NCI-H2196 (cell line): Measurements from ENCODE around the gene HOXC11.

Experiments
- DNase-seq: peaks from one replicate; lab custom pipeline; 2025; ENCODE audit not compliant: unreplicated experiment; lab: John Stamatoyannopoulos, UW

The HOXC11 gene

DNA sequence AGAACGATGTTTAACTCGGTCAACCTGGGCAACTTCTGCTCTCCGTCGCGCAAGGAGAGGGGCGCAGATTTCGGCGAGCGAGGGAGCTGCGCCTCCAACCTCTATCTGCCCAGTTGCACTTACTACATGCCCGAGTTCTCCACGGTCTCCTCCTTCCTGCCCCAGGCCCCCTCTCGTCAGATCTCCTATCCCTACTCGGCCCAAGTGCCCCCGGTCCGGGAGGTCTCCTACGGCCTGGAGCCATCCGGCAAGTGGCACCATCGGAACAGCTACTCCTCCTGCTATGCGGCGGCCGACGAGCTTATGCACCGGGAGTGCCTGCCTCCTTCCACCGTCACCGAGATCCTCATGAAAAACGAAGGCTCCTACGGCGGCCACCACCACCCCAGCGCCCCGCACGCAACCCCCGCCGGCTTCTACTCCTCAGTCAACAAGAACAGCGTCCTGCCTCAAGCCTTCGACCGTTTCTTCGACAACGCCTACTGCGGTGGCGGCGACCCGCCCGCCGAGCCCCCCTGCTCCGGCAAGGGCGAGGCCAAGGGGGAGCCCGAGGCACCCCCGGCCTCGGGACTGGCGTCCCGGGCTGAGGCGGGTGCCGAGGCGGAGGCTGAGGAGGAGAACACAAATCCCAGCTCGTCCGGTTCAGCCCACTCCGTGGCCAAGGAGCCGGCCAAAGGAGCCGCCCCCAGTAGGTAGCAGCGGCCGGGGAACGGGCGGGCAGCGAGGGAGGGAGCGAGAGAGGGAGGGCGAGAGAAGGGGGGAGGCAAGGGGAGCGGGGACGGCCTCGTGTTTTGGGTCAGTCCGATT, 513 bp downstream of the HOXC11 start:
- DNase-seq = no peak

DNA sequence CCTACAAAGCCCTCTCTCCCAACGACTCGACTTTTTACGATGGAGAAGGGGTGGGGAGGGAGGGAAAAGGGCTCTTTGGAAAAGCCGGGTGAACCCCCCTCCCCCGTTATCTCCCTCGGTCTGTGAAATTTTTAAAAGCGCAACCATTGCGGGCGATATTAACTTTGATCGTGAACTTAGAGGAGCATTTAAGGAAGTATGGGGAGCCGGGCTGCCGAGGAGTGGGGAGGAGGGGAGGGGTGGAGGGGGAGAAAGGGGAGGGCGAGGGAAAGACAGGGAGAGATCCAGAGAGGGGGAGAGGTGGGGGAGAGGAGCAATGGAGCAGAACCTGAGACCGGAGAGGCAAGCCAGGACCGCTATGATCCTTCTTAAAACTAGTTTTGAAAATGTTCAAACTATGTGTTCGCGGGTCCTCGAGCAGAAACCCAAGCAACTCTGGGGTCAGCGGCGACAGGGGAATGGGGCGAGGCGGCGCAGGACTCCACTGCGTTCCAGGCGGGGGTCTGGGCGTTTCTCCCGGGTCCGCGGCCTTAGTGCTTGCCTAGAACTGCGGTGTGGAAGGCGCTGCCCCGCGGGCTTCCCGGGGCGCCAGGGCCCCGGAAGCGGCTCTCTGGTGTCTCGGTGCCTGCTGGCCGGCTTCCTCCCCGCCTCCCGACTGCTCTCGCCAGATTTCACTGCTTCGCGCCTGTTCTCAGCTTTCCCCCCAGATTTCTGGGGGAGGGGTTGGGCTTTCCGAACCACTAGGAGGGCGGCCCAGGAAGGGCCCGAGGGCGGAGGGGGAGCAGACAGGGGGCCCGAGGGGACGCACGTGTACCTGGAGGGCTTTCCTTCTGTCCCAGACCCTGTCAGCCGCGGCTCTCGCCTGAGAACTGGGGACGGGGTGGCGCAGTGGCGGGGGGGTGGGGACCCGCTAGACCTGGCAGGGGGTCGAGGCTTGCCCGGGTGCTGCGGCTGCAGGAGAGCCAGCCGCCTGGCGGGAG, 1.4 kb downstream of the HOXC11 start, which contains the start of gene HOTAIR:
HOTAIR (minus strand) TSS at position 871 of the 980 bp plus-strand sequence.
- DNase-seq = peak; percentile 34

DNA sequence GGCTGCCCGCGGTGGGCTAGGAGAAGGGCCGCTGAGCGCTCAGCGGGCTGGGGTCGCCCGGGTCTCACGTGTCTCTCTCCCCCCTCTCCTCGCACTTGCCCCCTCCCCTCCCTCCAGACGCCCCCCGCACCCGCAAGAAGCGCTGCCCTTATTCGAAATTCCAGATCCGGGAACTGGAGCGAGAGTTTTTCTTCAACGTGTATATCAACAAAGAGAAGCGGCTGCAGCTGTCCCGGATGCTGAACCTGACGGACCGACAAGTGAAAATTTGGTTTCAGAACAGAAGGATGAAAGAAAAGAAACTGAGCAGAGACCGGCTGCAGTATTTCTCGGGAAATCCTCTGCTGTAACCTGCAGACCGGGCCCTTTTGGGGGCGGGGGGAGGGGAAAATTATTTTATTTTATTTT, 2.1 kb downstream of the HOXC11 start:
- no peak for DNase-seq

DNA sequence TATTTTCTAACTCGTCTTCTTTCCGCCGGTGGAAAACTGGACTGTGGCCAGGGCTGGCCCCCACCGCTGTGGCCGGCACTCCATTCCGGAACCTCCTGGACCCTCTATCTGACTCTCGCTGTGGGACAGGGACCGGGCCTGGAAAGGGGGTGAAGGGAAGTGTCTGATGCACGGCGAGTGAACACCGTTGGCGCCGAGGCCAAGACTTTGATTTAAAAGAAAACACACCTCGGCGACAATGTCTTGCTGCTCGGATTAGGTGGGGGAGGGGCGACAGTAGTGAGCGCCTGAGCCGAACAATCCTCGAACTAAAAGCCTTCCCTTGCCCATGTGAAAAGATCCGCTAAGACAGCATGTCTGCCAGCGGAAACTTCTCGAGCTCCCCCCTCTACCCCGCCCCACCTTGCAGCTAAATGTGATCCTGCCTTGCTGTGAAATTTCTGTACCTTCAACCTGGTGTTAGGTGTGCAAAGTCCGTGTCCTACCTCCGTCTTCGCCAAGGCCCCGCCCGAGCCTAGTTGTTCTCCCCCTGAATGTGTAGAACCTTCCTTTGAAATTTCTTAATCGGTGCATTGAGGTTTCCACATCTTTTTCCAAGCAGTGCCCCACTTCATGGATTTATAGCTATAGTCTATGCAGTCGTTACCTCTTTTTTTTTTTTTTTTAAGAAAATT, 2.7 kb downstream of the HOXC11 start:
- DNase-seq = no peak

DNA sequence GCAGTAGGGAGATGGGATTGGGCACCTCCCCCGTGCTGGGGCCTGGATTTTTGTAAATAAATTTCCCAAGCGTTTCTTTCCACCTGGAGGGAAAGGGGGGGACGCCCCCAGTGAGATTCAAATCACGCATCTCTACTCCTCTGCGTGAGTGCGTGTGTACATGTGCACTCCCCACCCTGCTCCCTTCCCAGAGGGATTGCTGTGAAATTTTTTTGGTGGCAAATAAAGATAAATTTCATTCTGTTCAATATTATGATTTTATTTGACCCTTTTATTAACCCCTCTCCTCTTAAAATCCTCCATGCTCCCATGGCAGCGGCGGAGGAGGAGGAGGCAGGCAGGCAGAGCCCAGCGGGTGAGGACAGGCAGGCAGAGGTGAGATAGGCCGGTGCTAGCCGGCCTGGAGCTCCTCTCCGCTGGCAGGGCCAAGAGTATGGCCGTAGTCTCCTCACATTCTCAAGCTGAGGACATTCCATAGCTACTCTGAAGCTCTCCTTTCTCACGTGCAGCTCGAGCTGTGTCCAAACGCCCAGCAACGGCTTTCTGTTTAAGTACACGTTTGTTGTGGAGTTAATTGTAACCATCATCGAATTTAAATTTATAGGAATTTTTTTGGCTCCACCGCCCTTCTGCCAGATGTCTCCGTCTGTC, 3.4 kb downstream of the HOXC11 start:
- no peak for DNase-seq

DNA sequence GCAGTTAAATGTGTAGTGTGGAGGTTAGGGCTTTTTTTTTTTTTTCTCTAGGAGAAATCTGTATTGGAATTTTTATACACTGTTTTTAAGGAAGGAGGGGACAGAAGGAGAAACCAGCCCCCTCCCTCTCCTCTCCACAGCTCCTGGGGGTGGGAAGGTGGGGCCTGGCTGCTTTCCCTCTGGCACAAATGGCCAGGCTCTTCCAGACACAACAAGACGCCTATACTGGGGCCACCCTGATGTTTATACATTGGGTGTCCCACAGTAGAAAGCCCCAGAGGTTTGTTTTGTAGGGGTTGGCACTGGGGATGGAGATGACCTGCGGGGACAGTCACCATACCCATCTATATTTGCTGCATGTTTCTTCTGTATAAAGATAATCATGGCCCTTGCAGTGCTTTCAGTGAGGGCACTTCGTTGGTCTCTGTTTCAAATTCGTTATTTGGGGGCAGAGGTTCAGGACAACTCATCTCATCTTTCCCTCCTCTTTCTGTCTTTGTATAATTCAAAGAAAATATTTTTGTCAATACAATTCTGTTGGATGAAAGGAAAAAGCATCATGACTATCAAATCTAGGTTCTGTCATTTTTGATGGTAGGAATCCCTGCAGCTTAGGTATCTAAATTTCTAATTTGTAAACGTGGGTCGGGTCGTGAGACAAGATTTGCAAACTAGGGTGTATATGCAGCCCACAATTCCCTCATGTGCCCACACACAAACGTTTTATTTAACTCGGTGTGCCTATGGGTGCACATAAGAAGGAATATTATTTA, 4.1 kb downstream of the HOXC11 start:
- no peak for DNase-seq

DNA sequence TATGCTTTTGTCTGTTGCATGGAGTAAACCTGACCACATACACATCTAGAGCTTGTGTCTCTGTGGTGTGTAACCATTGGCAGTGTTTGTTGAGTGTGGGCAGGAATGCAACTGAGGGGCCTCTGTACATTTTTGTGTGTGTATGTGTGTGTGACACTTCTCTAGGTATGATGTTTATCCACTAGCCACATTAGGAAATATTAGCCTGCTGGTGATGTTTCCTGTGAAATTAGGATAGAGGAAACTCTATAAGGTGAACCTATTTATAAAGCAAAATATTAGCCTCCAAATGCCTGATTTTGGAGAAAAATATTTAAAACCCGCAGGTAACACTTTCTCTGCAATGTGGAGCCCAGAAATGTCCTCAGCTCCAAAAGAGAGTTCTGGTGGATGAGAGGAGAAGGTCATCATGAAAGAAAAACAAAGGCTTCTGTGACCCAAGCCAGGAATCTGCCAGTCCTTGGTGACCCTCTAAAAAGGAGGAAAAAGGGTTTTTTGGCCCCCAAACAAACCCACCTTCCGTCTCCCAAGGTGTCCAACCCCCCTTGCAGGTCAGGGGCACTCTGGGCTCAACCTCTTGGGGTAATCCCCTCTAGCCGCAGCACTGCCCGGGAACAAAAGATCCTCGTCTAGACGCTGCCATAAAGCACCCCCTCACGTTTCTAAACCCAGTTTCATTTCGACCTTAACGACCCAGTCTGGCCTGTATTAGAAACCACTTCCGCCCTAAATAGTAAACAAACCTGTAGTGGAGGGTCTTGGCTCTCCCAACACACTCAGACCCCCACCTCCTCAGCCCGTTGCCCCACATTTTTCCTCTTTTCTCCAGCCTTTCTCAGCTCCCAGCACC, 4.9 kb downstream of the HOXC11 start:
- DNase-seq = no peak

DNA sequence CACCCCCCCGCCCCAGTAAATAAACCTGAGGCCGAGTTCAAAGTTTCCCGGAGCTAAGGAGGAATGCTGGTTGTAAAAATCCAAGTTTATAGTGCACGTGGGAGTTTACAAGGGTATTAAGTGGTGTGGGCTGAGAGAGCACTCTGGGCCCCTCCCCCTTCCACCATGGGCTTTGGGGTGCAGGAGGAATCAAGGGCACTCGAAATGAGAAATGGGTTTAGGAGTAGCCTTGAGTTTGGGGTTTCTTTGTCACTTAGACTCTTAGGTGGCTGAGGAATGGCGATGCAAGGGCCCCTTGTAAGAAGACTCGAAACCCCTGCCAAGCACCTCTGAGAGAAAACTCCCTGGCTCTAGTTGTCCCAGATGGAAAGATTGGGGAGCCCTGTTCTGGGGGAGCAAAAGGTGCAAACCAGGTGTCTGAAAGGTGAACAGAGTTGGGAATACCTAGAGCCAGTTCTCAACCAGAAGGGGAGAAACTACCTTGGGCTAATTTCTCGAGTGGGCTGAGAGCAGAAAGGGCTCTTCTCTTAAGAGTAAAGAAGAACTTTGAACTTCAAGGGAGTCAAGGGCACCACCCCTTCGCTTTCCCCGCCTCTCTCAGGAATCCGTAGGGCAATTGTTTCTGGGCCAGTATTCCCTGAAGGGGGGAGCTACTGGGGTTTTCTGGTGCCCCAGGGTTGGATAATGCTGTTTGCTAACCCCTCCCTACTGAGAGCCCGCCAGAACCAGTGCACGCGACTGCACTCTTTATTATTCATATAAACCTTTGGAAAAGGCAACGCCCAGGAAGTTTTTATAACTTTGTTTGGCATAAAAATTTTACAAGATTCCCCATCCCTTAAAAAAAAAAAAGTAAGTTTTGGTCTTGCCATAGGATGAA, 5.8 kb downstream of the HOXC11 start:
- DNase-seq = no peak

DNA sequence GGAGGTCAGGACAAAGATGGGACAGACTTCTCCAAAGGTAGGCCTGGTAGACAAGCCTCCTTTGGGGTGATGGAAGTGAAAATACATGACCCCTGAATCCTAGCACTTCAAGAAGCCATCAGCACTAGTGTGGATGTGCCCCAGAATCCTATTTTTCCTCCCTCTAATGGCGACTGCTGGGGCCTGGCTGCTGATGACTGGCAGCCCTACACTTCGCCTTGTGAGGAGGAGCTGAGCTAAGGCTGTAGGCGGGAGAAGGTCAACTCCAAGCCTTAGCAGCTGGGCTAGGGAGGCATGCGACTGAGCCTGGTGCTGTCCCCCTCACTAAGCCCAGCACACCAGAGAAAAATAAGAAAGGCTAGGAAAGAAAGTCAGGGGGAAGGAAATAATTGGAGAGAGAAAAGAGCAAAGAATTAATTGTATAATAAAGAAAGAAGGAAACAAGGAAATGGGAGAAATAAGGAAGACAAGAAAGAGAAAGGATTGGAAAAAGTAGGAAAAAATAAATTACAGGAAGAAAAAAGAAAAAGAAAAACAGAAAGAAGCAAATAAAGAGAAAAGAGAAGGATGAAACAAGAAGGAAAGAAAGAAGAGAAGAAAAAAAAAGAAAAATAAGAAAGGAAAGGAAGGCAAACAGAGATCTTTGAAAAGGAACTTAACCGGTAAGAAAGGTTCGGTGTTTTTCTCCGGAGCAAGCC, 7.3 kb downstream of the HOXC11 start:
- DNase-seq = no peak

DNA sequence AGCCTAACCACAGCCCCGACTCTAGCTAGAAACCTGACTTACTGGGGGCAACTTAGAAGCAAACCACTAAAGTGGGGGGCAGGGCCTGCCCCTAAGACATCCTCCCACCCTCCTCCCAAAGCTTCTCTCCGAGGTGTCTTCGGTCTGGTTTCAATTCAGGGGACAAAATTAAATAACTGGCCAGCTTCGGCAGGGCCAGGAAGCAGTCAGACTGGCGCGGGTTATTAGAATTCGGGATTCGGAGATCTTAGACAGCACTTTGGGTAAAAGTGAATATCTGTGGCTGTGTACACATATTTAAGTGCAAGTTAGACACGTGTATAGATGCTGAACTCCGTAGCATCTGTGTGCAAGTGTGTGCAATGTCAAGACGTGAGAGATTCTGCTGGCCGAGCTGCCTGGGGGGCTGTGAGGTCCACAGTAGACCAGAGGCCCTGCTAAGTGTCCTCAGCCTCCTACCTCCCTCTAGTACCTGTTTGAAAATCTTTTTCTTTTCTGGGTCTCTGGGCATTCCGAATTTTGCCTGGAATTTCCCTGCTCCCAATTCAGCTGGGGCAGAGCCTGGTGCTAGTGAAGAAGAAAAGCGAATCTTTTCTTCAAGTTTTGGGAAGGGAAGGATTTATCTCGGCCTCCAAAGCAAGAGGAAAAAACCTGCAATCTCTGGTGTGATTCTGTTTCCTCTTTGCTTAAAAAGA, 8.0 kb downstream of the HOXC11 start:
- no peak for DNase-seq

DNA sequence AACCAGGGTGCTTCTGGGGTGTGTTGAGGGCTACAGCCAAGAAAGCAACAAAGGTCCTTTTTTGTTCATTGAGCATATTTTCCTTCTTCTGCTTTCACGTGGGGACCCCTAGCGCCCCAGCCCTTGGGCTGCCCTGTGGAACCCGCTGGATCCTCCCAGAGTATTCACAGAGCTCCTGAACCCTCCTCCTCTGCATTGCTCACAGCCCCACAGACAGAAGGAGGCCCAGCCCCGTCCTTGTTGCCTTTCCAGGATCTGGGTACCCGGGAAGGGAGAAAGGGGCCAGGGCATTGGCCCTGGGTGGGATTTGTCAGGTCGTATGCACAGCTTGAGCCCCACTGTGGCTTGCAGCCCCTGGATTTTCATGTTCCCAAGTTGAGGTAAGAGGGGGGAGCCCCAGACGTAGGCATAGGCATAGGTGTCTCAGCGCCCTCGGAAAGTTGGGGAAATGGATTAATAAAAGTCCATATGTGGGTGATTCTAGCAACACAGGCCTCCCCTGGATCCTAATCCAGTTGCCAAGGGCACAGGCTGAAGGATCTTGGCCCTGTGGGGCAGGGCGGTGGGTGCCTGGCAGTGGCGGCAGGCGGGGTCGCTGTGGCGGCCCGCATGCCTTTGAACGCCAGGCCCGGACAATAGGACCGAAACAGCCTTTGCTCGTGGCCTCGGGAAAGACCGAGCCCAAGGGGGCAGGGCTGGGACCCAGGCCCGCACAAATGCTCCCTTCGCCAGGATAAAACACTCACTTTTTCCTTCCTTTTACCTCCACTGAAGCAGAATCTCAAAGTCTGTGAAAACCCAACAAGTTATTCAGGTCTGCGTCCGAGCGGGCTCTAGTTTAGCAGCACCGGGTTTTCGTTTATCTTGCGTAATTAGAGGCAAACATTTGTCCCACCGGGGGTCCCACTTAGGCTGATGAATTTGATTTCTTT, 9.0 kb downstream of the HOXC11 start:
- no peak for DNase-seq

DNA sequence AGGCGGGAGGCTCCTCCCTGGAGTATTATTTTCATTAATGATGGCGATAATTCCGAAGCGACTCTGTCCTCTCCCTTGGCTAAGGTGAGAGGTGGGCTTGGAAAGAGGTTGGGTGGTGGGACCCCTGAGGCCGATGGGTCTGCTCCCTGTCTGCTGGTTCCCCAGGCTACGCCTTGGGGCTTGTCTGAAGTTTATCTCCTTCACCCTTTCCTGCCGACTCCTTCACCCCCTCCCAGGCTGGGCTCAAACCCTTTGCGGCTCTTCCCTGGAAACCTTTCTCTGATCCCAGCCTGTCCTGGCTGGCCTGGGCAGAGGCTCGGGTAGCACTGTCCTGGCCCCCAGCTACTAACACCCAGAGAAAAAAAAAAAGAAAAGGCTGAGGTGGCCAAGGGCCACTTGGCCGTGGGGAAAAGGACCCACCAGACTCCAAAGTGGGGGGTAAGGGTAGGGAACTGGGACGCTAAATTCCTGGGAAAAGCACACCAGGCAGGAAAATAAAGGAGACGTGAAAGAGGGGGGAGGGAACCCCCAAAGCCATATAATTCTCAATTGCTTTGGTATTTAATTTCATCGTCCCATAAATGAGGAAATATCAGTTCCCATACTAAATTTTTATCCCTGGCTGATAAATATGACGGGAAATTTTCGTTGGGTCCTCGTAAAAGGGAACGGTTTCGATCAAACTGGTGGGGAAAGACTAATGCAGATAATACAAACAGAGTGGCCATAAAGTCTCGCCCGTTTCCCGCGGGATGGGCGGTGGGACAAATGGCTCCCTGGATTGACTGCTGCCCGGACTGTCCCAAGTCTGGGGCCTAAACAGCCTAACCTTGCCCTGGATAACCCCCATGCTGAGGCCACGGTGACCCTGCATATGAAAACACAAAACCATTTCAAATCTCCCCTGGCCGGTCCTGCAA, 10.0 kb downstream of the HOXC11 start:
- no peak for DNase-seq

DNA sequence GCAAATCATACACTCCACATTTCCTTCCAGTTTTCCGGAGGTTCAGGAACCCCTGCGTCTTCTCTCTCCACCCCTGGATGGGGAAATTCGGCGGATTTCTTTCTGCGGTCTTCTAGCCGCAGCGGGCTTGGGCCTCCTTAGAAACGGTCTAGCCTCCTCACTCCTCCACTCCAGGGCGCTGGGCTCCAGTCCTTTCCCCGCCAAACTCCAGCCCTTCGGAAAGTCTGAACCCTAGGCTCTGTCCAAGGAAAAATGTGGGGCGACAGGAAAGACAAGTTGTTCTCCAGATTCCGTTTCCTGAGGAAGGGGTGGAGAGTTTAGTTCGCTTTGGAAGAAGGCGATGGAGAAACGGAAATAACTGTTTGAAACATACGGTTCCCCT, 10.6 kb downstream of the HOXC11 start:
- no peak for DNase-seq

DNA sequence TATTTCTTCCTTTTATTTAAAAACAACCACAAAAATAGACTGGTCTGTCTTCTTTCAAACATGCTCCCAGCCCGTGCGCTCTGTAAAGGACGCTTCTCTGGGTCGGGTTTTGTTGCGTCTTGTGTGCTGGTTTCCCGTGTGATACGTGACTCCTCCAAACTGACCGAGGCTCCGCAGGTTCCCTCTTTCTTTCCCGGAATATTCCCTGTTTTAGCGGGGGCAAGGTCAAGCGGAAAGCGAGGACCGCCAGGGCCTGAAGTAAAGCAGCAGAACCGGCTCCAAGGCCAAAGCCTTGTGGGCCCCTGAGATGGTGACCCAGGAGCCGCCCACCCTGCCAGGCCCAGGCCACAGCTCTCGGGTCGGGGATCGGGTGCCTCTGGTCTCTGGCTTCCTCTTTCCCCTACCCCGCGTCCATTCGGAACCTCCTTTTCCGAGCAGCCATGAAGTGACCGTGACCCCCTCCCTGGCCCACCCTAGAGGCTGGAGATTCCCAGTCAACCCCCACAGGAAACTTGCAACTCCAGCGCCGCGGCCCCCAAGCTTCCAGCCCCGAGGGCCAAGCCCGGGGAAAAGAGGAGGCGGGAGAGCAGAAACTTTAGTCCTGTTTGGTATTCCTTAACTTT, 11.1 kb downstream of the HOXC11 start:
- DNase-seq = no peak
